Stimulated activated CD8-positive, alpha-beta memory T cell treated with anti-CD3 and anti-CD28 coated beads, Interleukin-15, amount 100 ng/mL, for 4 hours (primary cell): ENCODE data around the gene MAP4K4.

Experiments
- DNase-seq, 2 donors: peaks; one replicate each; pipeline ENCODE4 v3.0.0-alpha.2; 2020; ENCODE audit warnings: low read depth in 2 of 2

The MAP4K4 gene

GRCh38 chr2:101870444-101870843, 172.9 kb downstream of the MAP4K4 start:
- DNase-seq: no peak

GRCh38 chr2:101871480-101871879, 174.0 kb downstream of the MAP4K4 start:
- DNase-seq: no peak

DNA sequence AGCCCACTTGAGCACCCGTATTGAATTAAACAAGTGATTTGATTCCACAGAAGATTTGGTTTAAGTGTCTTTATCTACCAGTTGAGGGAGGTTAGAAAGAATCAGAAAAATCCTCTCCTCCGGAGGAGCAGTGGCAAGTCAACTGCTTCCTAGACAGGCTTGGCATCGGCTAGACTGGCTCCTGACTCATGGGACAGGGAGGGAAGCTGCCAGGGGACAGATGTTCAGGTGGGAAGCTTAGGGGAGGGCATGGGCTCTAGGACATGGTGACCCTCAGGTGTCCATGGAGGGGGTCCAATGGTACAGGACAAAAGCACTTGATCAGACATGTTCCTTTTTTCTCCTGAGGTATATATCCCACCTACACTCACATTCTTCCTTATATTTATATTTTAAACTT, 175.0 kb downstream of the MAP4K4 start:
- no peak for DNase-seq

DNA sequence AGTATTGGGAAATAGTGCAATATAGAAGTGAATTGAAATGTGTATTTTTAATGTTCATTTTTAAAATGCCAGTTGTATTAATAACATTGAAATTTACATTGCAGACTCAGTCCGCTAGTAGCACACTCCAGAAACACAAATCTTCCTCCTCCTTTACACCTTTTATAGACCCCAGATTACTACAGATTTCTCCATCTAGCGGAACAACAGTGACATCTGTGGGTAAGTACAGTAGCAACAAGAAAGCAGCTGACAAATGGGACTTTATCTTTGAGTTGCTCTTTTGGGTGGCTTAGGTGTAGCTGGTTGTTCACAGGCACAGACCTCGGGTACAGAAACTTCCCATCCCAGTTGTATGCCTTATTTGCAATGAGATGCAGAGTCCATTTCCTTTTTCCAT, 176.0 kb downstream of the MAP4K4 start:
- DNase-seq: no peak

- DNase-seq: no peak
Measured at GRCh38 chr2:101874069-101874468, 176.6 kb downstream of the MAP4K4 start.

DNA sequence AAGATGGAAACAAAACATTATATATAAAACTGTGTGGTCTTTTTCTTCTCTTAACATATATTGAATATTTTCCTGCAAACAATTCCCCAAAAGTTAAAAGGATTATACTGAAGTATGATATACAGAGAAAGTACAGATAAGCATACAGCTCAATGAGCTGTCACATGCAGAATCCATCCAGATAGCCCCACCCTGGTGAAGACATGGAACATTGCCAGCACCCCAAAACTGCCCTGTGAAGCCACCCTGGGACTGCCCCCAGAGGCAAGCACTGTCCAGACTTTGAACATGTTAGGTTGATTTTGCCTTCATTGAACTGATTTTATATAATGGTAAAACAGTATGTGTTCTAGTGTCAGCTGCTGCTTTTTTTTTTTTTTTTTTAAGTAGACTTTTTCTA, 182.0 kb downstream of the MAP4K4 start:
- no peak for DNase-seq

DNA sequence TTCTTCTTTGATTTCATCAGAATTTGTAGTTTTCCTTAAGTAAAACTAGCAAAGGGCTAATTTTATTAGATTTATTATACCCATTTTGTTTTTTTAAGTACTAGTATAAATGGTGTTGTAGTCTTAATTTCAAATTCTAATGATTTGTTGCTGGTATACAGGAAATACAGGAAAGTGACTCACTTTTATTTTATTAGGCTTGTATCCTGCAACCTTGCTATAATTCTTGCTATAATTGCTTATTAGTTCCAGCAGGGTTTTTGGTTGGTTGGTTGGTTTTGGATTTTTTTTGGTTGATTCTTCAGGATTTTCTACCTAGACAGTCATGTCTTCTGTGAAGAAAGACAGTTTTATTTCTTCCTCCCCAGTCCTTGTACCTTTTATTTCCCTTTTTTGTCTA, 183.6 kb downstream of the MAP4K4 start:
- no peak for DNase-seq

DNA sequence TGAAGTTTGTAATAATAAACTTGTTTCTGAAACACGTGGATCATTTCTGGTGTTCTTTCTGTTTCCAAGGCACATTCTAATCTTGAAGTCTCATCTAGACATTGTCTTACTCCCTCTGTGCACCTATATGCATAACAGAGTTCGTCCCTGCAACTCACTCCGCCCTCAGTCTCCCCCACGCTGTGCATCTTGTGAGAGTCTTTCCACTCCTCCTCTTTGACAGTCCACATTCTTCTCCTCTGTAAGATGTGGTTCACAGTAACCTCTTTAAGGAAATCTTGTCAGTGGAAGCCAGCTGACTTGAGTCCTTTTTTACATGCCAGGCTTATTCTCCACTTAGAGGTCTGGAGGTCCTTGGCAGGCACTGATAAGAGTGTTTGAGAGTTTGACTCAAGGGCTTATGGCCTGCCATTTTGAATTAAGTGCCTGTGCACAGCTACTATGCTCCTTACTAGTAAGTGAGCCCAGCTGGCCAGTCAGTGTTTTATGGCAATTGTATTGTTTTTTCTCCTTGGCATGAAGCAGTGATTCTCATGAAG, 185.3 kb downstream of the MAP4K4 start:
- DNase-seq: no peak

GRCh38 chr2:101883860-101884259, 186.4 kb downstream of the MAP4K4 start:
- DNase-seq: no peak

- DNase-seq: no peak
Measured at GRCh38 chr2:101884423-101884822, 186.9 kb downstream of the MAP4K4 start.

- DNase-seq: no peak
Measured at GRCh38 chr2:101887328-101887727, 189.8 kb downstream of the MAP4K4 start.

DNA sequence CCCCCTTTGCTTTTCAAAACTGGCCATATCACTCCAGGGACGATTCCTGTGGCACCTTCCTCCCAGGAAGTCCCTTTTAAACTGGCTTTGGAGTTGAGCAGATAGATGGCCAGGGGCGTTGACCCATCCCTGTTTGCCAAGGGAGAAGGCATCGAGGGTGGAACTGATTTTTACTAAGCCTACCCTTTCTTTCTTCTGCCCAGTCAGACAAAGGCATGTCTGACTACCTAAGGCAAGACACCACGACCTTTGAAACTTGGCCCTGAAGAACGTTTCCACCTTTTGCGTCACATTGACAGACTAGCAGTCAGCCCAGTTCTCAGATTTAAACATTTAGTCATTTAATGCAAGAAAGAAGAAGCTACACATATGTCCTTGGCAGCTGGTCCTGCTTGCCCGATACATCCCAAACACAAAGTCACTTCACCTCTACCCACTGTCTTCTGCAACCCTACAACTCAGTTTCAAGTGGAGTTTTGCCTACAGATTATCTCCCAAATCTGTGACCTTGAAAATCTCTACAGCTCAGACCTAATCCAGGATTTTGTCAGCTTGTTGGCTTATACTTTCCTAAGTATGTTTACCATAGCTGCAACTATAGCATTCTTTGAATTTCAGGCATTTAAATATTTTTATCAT, 192.1 kb downstream of the MAP4K4 start:
- DNase-seq: no peak

DNA sequence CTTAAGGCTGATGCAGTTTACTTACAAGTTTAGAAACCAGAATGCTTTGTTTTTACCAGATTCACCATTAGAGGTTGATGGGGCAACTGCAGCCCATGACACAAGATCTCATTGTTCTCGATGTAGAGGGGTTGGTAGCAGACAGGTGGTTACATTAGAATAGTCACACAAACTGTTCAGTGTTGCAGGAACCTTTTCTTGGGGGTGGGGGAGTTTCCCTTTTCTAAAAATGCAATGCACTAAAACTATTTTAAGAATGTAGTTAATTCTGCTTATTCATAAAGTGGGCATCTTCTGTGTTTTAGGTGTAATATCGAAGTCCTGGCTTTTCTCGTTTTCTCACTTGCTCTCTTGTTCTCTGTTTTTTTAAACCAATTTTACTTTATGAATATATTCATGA, 194.9 kb downstream of the MAP4K4 start:
- DNase-seq: no peak

GRCh38 chr2:101893681-101894381, 196.3 kb downstream of the MAP4K4 start:
- DNase-seq: no peak

- no peak for DNase-seq
Measured at GRCh38 chr2:101895039-101895438, 197.5 kb downstream of the MAP4K4 start.

- DNase-seq: no peak
Measured at GRCh38 chr2:101895819-101896322, 198.4 kb downstream of the MAP4K4 start.

- DNase-seq: no peak
Measured at GRCh38 chr2:101897301-101897700, 199.8 kb downstream of the MAP4K4 start.

DNA sequence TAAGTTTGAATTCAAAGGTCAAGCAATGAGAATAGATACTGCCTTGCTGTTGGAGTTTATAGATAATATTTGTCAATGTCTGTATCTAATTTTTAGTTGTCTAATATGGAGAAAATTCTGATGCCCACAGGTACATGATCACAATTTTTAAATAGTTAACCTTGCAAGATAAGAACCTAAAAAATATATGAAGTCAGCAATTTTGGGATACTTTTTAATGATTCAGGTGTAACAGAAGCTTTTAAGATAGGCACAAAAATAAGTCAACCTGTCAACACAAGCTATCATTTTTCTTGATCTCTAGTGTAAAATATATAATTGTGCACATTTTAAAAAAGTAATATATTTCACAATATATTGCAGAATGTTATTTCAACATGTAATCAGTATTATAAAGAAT, 201.8 kb downstream of the MAP4K4 start:
- no peak for DNase-seq

- DNase-seq: no peak
Measured at GRCh38 chr2:101899871-101900270, 202.4 kb downstream of the MAP4K4 start.

DNA sequence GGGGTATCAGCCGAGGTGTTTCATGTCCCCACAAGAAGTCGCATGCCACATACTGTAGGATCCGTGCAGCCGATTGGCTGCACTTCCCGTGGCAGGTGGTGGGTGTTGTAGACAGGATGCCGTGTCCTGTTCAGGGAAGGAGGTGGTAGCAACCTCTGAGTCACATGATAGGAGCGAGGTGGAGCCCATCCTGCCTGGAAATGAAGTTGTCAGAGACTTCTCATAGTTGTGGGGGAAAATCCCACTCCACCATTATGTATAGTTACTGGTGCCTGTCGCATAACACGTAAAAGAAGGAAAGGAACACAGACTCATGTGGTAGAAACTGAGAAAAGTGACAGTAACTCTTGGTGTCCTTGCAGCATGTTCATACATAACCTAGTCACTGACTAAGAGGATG, 202.9 kb downstream of the MAP4K4 start:
- no peak for DNase-seq

GRCh38 chr2:101901241-101901640, 203.7 kb downstream of the MAP4K4 start:
- DNase-seq: no peak

DNA sequence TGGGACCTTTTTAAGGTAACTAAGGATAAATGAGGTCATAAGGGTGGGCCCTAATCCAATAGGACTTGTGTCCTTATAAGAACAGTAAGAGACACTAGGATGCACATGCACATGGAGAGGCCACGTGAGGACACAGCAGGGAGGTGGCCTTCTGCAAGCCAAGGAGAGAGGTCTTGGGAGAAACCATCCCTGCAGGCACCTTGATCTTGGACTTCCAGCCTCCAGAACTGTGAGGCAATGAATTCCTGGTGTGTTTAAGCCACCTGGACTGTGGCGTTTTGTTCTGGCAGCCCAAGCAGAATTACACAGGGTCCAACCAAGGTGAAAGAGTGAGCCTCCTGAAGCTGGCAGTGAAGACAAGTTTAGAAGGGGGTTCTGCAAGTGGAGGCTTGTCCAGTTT, 204.7 kb downstream of the MAP4K4 start:
- DNase-seq: no peak

DNA sequence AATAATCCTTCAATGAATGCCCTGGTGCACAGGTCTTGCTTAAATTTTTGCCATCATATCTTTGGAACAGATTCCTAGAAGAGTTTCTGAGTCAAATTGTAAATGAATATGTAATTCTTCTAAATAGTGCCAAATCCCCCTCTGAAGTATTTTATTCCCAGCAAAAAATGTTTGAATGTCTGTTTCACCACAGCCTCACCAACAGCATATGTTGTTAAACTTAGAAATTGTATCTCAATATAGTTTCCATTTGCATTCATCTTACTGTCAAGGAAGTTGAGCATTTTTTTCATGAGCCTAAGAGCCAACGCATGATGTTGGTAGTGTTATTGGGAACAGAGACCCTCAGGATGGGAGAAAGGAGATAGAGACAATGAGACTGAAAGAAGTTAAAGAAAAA, 207.4 kb downstream of the MAP4K4 start:
- DNase-seq: no peak
